Coronary artery (tissue), 2 donors: ENCODE data around the gene DNALI1.

Experiments used
- DNase-seq: peaks from one replicate; pipeline ENCODE4 v3.0.0-alpha.2; 2017; ENCODE audit warnings: low spot score
- H3K27ac ChIP-seq, 2 donors: fragments of 200-600 bp; sonication (generic); one replicate each; pipeline ENCODE4 v1.5.1; 2016 to 2019
- H3K4me3 ChIP-seq: fragments of 200-600 bp; sonication (generic); 2 replicates; pipeline ENCODE4 v1.5.1; 2016; ENCODE audit warnings: mild to moderate bottlenecking, moderate library complexity
- CTCF ChIP-seq: fragments of 200-600 bp; sonication (generic); IDR thresholded peaks from one replicate; pipeline ENCODE4 v1.5.1; 2019; ENCODE audit warnings: antibody characterized with exemption

Gene DNALI1

GRCh38 chr1:37609002-37609401 lies 52.3 kb downstream of the DNALI1 start:
- Histone ChIP-seq H3K4me3 (no peak overlapping the region), H3K27ac (no peak overlapping the region)
- DNase-seq, result no peak
- no peak for TF ChIP-seq CTCF

GRCh38 chr1:37609994-37610393 lies 53.3 kb downstream of the DNALI1 start:
- no peak overlapping the region for H3K4me3 ChIP-seq
- DNase-seq, result no peak
- H3K27ac ChIP-seq, result no peak overlapping the region
- TF ChIP-seq CTCF, result no peak

DNA sequence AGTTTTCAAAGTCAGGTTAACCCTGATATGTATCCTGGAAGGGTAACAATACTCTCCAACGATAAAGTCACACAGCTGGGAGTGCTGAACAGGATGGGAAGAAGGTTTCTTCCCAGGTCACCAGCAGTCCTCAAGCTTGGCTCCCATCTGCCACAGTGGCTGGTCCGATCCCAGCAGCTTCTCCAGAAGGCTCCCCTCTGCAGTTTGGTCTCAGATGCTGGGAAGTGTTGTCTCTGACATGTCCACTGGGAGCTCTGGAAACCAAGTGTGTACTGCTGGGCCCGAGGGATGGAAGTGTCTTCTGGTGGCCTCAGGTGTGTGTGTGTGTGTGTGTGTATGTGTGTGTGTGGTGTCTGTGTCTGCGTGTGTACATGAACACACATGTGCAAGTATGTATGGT lies 55.4 kb downstream of the DNALI1 start:
- DNase-seq, result no peak
- H3K4me3 ChIP-seq, result no peak overlapping the region
- no peak overlapping the region for H3K27ac ChIP-seq
- TF ChIP-seq CTCF, result no peak

DNA sequence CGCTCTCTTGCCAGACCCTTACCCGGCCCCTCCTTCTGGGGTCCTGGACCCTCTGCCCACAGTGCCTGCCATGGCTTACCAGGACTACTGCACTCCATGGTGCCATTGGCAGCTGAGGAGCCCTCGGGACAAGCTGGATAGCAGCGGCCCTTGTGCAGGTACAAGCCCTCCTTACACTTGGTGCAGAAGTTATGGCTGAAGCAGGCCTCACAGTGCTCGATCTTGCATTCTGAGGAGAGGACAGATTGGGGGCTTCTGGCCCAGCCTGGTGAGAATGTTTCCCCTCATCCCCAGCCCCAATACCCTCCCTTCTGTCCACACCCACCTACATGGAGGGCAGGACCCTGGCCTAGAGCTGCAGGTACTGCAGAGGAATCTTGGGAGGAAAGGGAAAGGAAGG lies 57.4 kb downstream of the DNALI1 start:
- Histone ChIP-seq H3K27ac (no peak overlapping the region), H3K4me3 (no peak overlapping the region)
- no peak for DNase-seq
- TF ChIP-seq CTCF, result no peak

DNA sequence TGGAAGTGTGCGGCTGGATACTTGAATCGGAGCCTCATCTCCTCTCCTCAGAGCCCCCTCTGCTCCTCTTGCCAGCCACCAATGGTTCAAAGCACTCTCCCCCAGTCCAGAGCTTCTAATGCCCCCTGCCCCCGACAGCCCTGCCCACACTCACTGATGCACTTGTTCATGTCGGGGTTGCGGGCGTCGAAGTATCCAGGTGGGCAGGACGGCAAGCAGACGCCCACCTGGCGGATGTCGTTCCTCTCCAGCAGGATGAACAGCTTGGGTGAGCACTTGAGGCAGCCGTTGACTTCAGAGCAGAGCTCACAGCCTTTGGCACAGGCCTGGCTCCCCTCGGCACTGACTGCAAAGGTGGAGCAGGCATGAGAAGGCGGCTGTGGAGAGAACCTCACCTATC lies 59.6 kb downstream of the DNALI1 start:
- Histone ChIP-seq H3K27ac (no peak overlapping the region), H3K4me3 (no peak overlapping the region)
- TF ChIP-seq CTCF, result no peak
- DNase-seq, result no peak
